ENCODE measurements around the gene MEGF10. TPM values are rescaled to one million over a fixed set of nuclear protein-coding genes. Genes with fewer than 3 reads are reported as not detected.

MEGF10 gene
- total RNA-seq, 3 donors from 2014 or later (not counting 1 experiment from before 2014, with no cell fraction given): 1.4 TPM; not detected in 2

GRCh38 chr5:127402361-127402760 lies 111.8 kb downstream of the MEGF10 start:
- Histone ChIP-seq H3K9me3 (ENCODE audit: control insufficient read depth, insufficient read depth, low read length) (no peaks in the 10 kb centered on the region), H3K4me3 (ENCODE audit: low read length) (no peak overlapping the region), H3K4me1 (ENCODE audit: control insufficient read depth, insufficient read depth, low read length) (no peaks in the 10 kb centered on the region), H3K27ac (ENCODE audit: low read length) (no peak overlapping the region), H3K27me3 (ENCODE audit: control insufficient read depth, insufficient read depth, low read length) (no peaks in the 10 kb centered on the region), H3K36me3 (ENCODE audit: control insufficient read depth, insufficient read depth, low read length) (no peaks in the 10 kb centered on the region)
- Mint-ChIP-seq H3K27ac (no peak overlapping the region), H3K36me3 (no peaks in the 10 kb centered on the region), H3K4me3 (no peak overlapping the region), H3K27me3 (ENCODE audit: low read depth in 2 of 2) (no peaks in the 10 kb centered on the region), H3K4me1 (peaks cover 12 to 14% of the 10 kb centered on the region in 2 donors), H3K9me3 (no peaks in the 10 kb centered on the region)
- no peak for TF ChIP-seq CTCF (IDR thresholded peaks at IDR 0.05)
- WGBS (ENCODE audit: insufficient coverage): 85% methylated on average over 4 of the region's 5 CpGs
- intact Hi-C loops (cut with micrococcal nuclease): no loop called here
- DNase-seq (no peak), ATAC-seq (no peak)

- WGBS (ENCODE audit: insufficient coverage): no CpG with 5 or more reads among the region's 3 CpGs
- ATAC-seq: no peak
- no peak for TF ChIP-seq CTCF (IDR thresholded peaks at IDR 0.05)
These were observed 113.6 kb downstream of the MEGF10 start for GRCh38 chr5:127404190-127404589.

GRCh38 chr5:127406326-127407121 lies 115.9 kb downstream of the MEGF10 start:
- H3K27me3 Mint-ChIP-seq (ENCODE audit: low read depth in 2 of 2): no peaks in the 10 kb centered on the region
- intact Hi-C loops (cut with micrococcal nuclease): no loop called here
- H3K4me3 Mint-ChIP-seq: no peak overlapping the region
- Histone ChIP-seq H3K27me3 (ENCODE audit: control insufficient read depth, insufficient read depth, low read length) (no peaks in the 10 kb centered on the region), H3K36me3 (ENCODE audit: control insufficient read depth, insufficient read depth, low read length) (no peaks in the 10 kb centered on the region), H3K27ac (ENCODE audit: low read length) (no peak overlapping the region), H3K9me3 (ENCODE audit: control insufficient read depth, insufficient read depth, low read length) (no peaks in the 10 kb centered on the region), H3K4me1 (ENCODE audit: control insufficient read depth, insufficient read depth, low read length) (no peaks in the 10 kb centered on the region), H3K4me3 (ENCODE audit: low read length) (no peak overlapping the region)
- 82% methylated on average over 9 of the region's 9 CpGs for WGBS (ENCODE audit: insufficient coverage)
- ATAC-seq: no peak
- no peaks in the 10 kb centered on the region for H3K9me3 Mint-ChIP-seq
- no peaks in the 10 kb centered on the region for H3K36me3 Mint-ChIP-seq
- DNase-seq: no peak
- H3K27ac Mint-ChIP-seq: no peak overlapping the region
- peaks cover 12 to 24% of the 10 kb centered on the region in 2 donors for H3K4me1 Mint-ChIP-seq
- no peak for TF ChIP-seq CTCF (IDR thresholded peaks at IDR 0.05)

More at GRCh38 chr5:127404190-127404589, 113.6 kb downstream of the MEGF10 start:
- Histone ChIP-seq H3K36me3 (ENCODE audit: control insufficient read depth, insufficient read depth, low read length) (no peaks in the 10 kb centered on the region), H3K4me3 (ENCODE audit: low read length) (no peak overlapping the region), H3K27me3 (ENCODE audit: control insufficient read depth, insufficient read depth, low read length) (no peaks in the 10 kb centered on the region), H3K27ac (ENCODE audit: low read length) (no peak overlapping the region), H3K9me3 (ENCODE audit: control insufficient read depth, insufficient read depth, low read length) (no peaks in the 10 kb centered on the region), H3K4me1 (ENCODE audit: control insufficient read depth, insufficient read depth, low read length) (no peaks in the 10 kb centered on the region)
- no peak for DNase-seq
- Mint-ChIP-seq H3K27ac (no peak overlapping the region), H3K36me3 (no peaks in the 10 kb centered on the region), H3K9me3 (no peaks in the 10 kb centered on the region), H3K27me3 (ENCODE audit: low read depth in 2 of 2) (no peaks in the 10 kb centered on the region), H3K4me1 (peaks cover 12 to 16% of the 10 kb centered on the region in 2 donors), H3K4me3 (no peak overlapping the region)
- intact Hi-C loops (cut with micrococcal nuclease): no loop called here
